Mucosa of rectum (tissue), 2 donors: ENCODE results near the gene GTF3A.

Source experiments
- H3K27ac ChIP-seq, 2 donors: one replicate each; pipeline ENCODE4 v1.7.0; 2013; ENCODE audit warnings: inconsistent platforms in 2 of 2, low read depth in 2 of 2, low read length in 2 of 2
- H3K27me3 ChIP-seq, 2 donors: one replicate each; pipeline ENCODE4 v1.7.0; 2013; ENCODE audit warnings: low read length in 2 of 2; ENCODE audit not compliant: control insufficient read depth in 2 of 2, insufficient read depth in 2 of 2
- H3K36me3 ChIP-seq, 2 donors: one replicate each; pipeline ENCODE4 v1.7.0; 2013; ENCODE audit warnings: low read length in 2 of 2; ENCODE audit not compliant: control insufficient read depth in 2 of 2, insufficient read depth in 2 of 2
- H3K4me1 ChIP-seq, 2 donors: one replicate each; pipeline ENCODE4 v1.7.0; 2013; ENCODE audit warnings: low read length in 2 of 2, mild to moderate bottlenecking in 1 of 2; ENCODE audit not compliant: control insufficient read depth in 2 of 2, insufficient read depth in 2 of 2
- H3K4me3 ChIP-seq, 2 donors: one replicate each; pipeline ENCODE4 v1.7.0; 2013; ENCODE audit warnings: low read length in 2 of 2
- H3K9ac ChIP-seq, 2 donors: one replicate each; pipeline ENCODE4 v1.7.0; 2013; ENCODE audit warnings: low read length in 2 of 2, low read depth in 1 of 2, mild to moderate bottlenecking in 1 of 2
- H3K9me3 ChIP-seq, 2 donors: one replicate each; pipeline ENCODE4 v1.7.0; 2013; ENCODE audit warnings: low read length in 2 of 2; ENCODE audit not compliant: control insufficient read depth in 2 of 2
- donor health status: healthy.
- donor health status: Normal muscosa, but diverticular disease.

Gene GTF3A

DNA sequence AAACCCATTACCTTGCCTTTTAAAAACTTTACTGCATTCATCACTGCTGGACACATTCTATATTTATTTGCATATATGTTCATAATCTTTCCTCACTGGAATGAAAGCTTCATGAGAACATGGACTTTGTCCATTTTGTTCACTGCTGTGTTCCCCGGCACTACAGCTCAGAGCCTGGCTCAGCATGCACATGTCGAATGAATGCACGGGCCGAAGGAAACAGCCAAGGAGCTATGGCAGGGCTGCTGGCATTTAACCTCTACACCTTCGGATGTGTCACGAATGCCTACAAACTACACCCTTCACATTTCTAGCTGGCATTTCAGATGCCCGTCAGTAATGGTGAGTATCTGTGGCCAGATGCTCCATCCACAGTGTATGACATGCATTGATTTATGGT, 18.4 kb downstream of the GTF3A start:
- H3K27me3 ChIP-seq, result no peaks in the 10 kb centered on the region
- H3K27ac ChIP-seq, result peak overlapping the region; percentile 41 to 58
- H3K4me3 ChIP-seq, result peak overlapping the region in 1 of 2 donors; percentile 11
- peaks cover 18 to 23% of the 10 kb centered on the region in 2 donors for H3K4me1 ChIP-seq
- peaks cover 10 to 17% of the 10 kb centered on the region in 2 donors for H3K36me3 ChIP-seq
- no peak overlapping the region for H3K9ac ChIP-seq
- H3K9me3 ChIP-seq, result no peaks in the 10 kb centered on the region

DNA sequence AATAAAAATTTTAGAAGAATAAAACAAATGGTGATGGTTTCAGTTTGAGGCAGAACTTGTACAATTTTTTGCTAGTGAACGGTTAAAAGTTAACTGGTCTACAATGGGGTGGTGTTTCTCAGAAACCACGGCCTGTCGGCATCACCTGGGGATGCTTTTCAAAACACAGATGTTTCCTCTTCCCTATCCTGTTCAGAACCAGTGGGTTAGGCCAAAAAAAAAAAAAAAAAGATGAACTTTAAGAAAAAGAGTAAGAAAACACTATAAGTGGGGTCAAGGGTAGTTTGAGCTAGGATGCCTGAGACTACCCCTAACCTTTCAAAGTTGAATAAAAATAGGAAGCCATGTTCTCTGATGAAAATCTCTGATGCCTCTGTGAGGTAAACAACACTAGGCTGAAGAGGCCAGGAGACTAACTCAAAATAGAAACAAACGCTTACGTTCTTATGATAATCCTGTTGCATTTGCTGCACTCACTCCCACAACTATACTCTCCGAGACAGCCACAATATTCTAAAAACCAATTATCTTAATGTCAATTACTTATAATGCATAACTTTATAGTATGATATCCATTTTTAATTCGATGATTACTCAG, 22.7 kb downstream of the GTF3A start:
- Histone ChIP-seq H3K9ac (no peak overlapping the region), H3K27ac (peak overlapping the region in 1 of 2 donors; percentile 66), H3K27me3 (no peaks in the 10 kb centered on the region), H3K9me3 (no peaks in the 10 kb centered on the region), H3K4me1 (peaks cover 26 to 28% of the 10 kb centered on the region in 2 donors), H3K36me3 (no peaks in the 10 kb centered on the region), H3K4me3 (no peak overlapping the region)

DNA sequence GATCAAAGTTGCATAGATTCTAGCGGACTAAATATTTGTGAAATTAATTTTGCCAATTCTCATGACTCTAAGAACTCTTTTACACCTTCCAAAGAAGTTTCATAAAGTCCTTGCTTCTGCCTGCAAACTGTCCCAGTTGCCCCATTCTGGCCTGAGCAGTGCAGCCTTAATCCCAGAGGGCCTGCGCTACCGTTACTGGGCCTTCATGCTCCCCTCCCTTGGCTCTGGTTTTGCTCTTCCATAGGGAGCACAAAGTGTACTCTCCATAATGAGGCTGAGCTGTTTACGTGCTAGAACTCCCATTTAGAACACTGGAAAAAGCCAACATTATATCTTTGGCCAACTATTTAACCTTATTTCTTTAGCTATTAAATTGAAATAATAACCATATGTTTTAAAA, 23.9 kb downstream of the GTF3A start:
- Histone ChIP-seq H3K27me3 (no peaks in the 10 kb centered on the region), H3K9me3 (no peaks in the 10 kb centered on the region), H3K9ac (peak overlapping the region in 1 of 2 donors; percentile 14), H3K4me1 (peaks cover 17 to 21% of the 10 kb centered on the region in 2 donors), H3K36me3 (no peaks in the 10 kb centered on the region), H3K27ac (peak overlapping the region in 1 of 2 donors; percentile 17), H3K4me3 (peak overlapping the region in 1 of 2 donors; percentile 50)

DNA sequence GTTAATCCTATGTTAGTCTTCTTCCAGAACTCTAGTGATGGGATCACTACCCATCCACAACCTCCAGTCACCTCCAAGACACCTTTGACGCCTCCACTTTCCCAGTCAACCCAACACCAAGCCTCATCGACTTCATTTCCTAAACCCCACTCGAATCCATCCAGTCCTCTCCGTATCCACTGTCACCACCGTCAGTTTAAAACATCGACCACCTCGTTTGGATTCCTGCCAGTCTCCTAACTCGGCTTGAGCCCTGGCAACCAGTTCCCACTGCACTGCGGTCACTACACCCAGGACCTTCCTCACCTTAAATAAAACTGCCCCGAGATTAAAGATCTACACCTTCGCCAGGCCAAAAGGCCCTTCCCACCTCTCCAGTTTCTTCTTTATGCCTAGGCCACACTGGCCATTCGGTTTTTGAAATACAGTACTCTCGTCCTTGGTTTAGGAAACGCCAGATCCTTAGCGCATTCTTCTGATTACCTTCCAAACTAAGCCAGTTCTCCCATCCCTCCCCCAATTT, 24.7 kb downstream of the GTF3A start:
- Histone ChIP-seq H3K4me3 (peak overlapping the region; percentile 97 to 98), H3K36me3 (no peaks in the 10 kb centered on the region), H3K9me3 (no peaks in the 10 kb centered on the region), H3K9ac (peak overlapping the region; percentile 95 to 99), H3K27ac (peak overlapping the region; percentile 99 to 100), H3K27me3 (no peaks in the 10 kb centered on the region), H3K4me1 (peaks cover 17 to 21% of the 10 kb centered on the region in 2 donors)

DNA sequence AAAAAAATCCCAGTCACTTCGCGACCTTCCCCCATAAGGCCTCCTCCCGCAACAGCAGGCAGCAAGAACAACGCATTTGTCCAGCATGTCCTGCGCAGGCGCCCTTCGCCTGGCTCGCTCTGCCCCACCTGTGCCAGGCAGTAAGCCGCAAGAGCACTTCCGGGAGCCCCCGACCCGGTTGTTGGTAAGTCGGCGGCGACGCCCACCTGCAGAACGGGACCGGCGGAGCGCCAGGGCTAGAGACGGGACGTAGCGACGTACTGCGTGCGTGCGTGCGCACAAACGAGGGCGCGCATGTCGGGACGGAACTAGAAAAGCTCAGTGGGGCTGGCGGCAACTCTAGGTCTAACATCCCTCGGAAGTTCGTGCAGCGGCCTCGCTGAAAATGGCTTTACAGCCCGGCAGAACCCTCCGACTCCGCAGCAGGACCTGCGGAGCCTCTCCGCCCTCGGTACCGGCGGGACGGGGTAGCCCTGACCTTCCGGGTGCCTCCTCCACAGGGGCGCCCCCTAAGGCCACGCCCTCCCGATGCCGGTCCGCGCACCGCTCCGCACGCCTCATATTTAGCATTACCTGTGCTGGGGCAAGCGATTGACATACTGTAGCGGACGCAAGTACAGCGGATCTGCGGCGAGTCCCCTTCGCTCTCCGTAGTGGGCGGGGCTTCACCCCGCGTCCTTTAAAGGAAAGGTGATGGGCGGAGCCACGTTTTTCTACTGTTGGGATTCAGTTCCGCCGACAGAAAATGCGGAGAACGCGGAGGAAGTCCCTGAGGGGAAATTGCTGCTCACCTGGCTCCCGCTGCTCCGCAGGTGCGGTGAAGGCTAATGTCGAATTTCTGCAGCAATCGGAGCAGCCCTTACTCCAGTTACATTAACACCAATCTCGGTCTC, 25.8 kb downstream of the GTF3A start, which contains the start of gene MTIF3:
TSS of gene MTIF3 (minus strand) at position 629 of the 893 bp plus-strand sequence. CDS start 10,116 bp downstream, outside the sequence.
- H3K27me3 ChIP-seq, result no peaks in the 10 kb centered on the region
- H3K27ac ChIP-seq, result peak within 1 kb of the TSS; percentile 99 to 100
- H3K9ac ChIP-seq, result peak within 1 kb of the TSS; percentile 95 to 99
- no peaks in the 10 kb centered on the region for H3K9me3 ChIP-seq
- H3K4me3 ChIP-seq, result peak within 1 kb of the TSS; percentile 97 to 98
- peaks cover 17 to 23% of the 10 kb centered on the region in 2 donors for H3K4me1 ChIP-seq
- H3K36me3 ChIP-seq, result no peaks in the 10 kb centered on the region

DNA sequence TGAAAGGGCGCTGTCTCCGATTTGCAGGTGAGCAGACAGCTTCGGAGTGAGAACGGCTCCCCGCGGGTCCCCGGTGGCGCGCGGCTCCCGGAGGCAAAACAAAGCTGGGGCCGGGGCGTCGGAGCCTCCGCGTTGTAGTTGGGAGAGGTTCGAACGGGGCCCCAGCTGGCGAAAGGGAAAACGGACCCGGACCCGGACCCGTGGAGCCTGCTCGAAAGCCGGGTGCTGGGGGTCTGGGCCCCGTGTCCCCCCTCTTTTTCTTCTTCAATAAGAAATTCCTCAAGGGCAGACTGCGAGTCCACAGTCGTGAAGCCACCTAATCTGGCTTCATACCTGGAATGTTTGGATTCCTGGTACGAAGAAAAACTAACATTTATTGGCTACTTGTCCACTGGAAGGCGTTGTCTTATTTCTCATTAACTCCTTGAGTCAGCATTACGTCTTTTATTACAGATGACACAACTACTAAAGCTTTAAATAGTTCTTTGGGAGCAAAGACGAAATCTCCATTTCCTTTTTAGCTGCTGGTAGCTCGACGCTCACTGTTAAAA, 26.6 kb downstream of the GTF3A start:
- H3K27me3 ChIP-seq, result no peaks in the 10 kb centered on the region
- peak overlapping the region; percentile 99 to 100 for H3K27ac ChIP-seq
- no peaks in the 10 kb centered on the region for H3K36me3 ChIP-seq
- H3K4me1 ChIP-seq, result peaks cover 19 to 26% of the 10 kb centered on the region in 2 donors
- H3K4me3 ChIP-seq, result peak overlapping the region; percentile 97 to 98
- H3K9ac ChIP-seq, result peak overlapping the region; percentile 95 to 99
- H3K9me3 ChIP-seq, result no peaks in the 10 kb centered on the region

DNA sequence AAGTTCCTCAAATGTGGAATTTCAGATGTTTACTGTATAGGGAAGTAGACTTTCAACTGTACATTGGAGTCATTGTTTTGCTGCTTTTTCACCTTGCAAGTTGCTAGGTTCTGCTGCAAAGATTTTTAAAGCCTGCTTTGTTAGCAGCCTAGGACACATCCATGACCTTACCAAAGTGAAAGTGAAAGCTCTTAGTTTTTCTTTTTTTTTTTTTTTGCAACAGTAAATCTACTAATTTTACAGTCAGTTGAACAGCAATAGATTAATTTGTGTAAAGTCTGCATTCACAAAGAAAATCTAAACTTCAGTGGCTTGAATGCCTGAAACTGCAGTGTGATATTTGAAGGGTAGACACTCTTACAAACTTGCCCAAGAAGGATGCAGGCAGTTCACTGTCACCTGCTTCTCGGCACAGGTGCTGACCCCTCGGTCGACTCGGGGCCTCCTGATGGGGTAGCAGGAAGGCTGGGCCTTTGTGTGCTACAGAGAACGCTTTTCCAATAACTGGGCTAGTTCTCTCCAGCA, 31.0 kb downstream of the GTF3A start:
- peak overlapping the region; percentile 55 for H3K4me3 ChIP-seq
- H3K4me1 ChIP-seq, result peaks cover 7 to 13% of the 10 kb centered on the region in 2 donors
- H3K9ac ChIP-seq, result peak overlapping the region; percentile 38 to 50
- no peaks in the 10 kb centered on the region for H3K27me3 ChIP-seq
- H3K36me3 ChIP-seq, result no peaks in the 10 kb centered on the region
- no peaks in the 10 kb centered on the region for H3K9me3 ChIP-seq
- H3K27ac ChIP-seq, result peak overlapping the region in 1 of 2 donors; percentile 6

DNA sequence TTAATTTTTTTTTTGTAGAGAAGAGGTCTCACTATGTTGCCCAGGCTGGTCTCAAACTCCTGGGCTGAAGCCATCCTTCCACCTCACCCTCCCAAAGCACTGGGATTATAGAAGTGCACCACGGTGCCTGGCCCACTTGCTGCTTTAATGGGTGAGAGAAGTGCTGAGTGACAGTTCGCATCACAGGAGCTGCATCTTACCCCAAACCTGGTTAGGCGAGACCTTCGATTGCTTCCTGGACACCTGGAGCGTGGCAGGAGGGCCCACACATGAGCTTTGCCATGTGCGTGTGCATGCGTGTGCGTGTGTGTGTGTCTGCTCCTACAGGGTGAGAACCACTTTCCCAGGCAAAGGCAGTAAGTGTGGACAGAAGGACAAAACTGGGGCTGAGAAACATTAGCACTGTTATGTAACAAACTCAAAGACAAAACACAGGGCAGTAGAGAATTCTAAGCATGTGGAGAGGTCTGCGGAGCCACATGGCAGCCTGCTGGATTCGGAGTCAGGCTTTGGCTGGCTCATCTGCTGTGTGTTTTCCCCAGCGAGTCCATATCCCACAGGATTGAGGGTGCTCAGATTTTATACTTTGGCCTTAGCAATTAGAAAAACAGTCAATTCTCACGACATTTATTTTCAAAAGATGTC, 37.6 kb downstream of the GTF3A start:
- H3K9me3 ChIP-seq, result no peaks in the 10 kb centered on the region
- H3K9ac ChIP-seq, result no peak overlapping the region
- H3K36me3 ChIP-seq, result no peaks in the 10 kb centered on the region
- no peak overlapping the region for H3K27ac ChIP-seq
- H3K27me3 ChIP-seq, result no peaks in the 10 kb centered on the region
- no peaks in the 10 kb centered on the region for H3K4me1 ChIP-seq
- no peak overlapping the region for H3K4me3 ChIP-seq

DNA sequence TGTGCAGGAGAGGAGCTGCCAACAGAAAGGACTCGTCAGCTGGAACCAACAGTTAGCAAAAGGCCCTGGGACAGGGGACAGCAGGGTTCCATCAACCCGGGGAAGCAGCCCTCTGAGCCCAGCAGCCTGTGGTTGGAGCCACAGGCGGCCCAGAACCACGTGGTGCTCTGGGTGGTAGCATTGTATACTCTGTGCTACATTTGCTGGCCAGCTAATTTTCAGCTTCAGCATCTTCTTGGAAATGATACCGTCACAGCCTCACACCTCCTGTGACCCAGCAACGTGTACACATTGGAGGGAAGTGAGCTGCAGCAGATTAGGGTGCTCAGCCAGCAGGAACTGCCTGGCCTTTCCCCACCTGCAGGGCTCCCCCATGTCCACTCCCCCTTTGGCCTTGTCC, 39.1 kb downstream of the GTF3A start:
- no peak overlapping the region for H3K4me3 ChIP-seq
- no peaks in the 10 kb centered on the region for H3K36me3 ChIP-seq
- H3K4me1 ChIP-seq, result no peaks in the 10 kb centered on the region
- no peak overlapping the region for H3K27ac ChIP-seq
- no peak overlapping the region for H3K9ac ChIP-seq
- H3K27me3 ChIP-seq, result no peaks in the 10 kb centered on the region
- no peaks in the 10 kb centered on the region for H3K9me3 ChIP-seq
